Motor neuron (in vitro differentiated cells): Measurements from ENCODE around the gene NDUFAF8. TPM values are rescaled to one million over a fixed set of nuclear protein-coding genes. Genes with fewer than 3 reads are reported as not detected.

Experiments
- ATAC-seq, 8 experiments: fragments of 200-7000 bp; cut with Tn5 transposase; replicated peaks in 6 of 8; 2 replicates each; pipeline ENCODE4 v1.8.0; 2021; ENCODE audit warnings: mild to moderate bottlenecking in 8 of 8, moderate library complexity in 8 of 8
- H3K27ac ChIP-seq, 2 donors: fragments of 250-450 bp; sonication (Bioruptor Pico); 2 replicates each; pipeline ENCODE4 v1.9.0; 2021; ENCODE audit warnings: antibody characterized with exemption in 2 of 2, mild to moderate bottlenecking in 2 of 2, moderate library complexity in 1 of 2
- H3K4me1 ChIP-seq, 2 donors: fragments of 250-450 bp; sonication (Bioruptor Pico); replicated peaks in 1 of 2; 2 replicates each; pipeline ENCODE4 v1.6.1; 2021; ENCODE audit warnings: antibody characterized with exemption in 2 of 2, mild to moderate bottlenecking in 2 of 2, moderate library complexity in 1 of 2
- H3K4me3 ChIP-seq, 5 donors: fragments of 250-450 bp; sonication (Bioruptor Pico); 2 replicates each; pipeline ENCODE4 v1.9.0; 2021; ENCODE audit warnings: antibody characterized with exemption in 5 of 5, mild to moderate bottlenecking in 5 of 5, moderate library complexity in 4 of 5
- WGBS, 10 experiments: fragments of 450-650 bp; shearing (Covaris generic); methylation state at CpG; one replicate each; pipeline ENCODE4 v1.0.0; 2022; 5-methylcytosine and 5-hydroxymethylcytosine counted together
- in situ Hi-C, 9 experiments: fragments of 400-800 bp; cut with MboI; loops; one replicate each; pipeline ENCODE4 v1.15.0; 2021; ENCODE audit warnings: low sequenced_read_pairs in 9 of 9, low pct_unique_long_range_greater_than_20kb in 2 of 9; ENCODE audit not compliant: unreplicated experiment in 9 of 9
- total RNA-seq, 8 experiments: library from RNA; unstranded; fragments of 300-600 nt; gene quantifications; 2 replicates each; pipeline versions ENCODE4 v1.2.3 to v1.2.4, GENCODE V29; 2022

NDUFAF8 gene
- total RNA-seq, 8 experiments from 2014 or later = 23.9 to 200 (median 94.8) TPM

DNA sequence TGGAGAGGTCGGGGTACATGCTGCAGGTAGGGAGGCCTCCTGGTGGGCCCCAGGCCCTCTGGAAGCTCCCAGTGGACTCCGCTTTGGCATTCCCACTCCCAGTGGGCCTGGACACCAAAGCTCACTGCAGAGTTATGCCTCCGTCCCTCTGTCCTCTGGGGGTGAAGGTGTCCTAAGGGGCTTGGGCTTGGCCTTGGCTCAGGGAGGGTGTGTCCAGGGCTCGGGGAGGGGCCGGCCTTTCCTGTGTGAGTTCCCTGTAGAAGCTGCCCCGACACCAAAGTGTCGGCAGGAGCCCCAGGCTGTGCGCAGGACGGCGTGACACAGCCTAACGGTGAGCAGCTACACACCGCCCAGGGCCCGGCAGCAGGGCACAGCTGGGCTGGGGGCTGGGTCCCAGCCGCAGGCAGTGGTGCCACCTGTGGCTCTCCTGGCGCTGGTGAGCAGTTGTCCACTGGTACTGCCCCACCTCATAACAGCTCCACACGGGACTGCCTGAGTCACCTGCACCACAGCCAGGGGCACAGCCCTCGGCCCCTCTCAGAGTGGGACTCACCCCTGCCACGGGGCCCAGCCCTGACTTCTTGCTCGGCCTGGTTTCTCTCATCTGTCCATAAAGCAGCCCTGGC, 6.4 kb upstream of the NDUFAF8 start:
- peak in 3 of 8 experiments; percentile 3 to 22 (median 3) for ATAC-seq
- no peak overlapping the region for H3K27ac ChIP-seq
- no peak overlapping the region for H3K4me3 ChIP-seq
- peaks cover under 1 to 2% of the 10 kb centered on the region in 2 donors for H3K4me1 ChIP-seq
- in situ Hi-C loops = loop anchor here in 1 of 9 experiments (25.0 kb wide), 1 partner anchor 220 kb away; no protein-coding TSS in a partner anchor
- 100% methylated on average over 1 of the region's 19 CpGs; no CpG with 5 or more reads in 9 of the 10 experiments for WGBS, 10 experiments

DNA sequence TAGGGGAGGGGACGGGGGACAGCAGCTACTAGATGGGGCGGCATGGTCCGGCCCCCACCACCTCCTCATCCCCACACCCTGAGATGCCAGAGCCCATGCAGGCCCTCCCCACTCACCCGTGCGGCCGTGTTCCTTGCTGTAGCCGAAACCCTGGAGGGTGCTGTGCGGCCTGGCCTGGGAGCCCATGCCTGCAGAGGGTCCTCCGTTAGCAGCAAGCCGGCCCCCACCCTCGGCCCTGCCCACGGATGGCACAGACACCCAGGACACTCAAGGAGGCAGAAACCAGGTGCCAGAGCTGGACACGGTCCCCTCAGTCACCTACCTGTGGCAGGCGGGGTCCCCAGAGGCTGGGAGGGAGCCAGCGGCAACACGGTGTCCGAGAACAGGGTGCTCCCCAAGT, 5.8 kb upstream of the NDUFAF8 start:
- WGBS, 10 experiments = 80 to 100% methylated on average over 1 of the region's 17 CpGs; no CpG with 5 or more reads in 8 of the 10 experiments
- Histone ChIP-seq H3K27ac (no peak overlapping the region), H3K4me1 (peaks cover 3 to 6% of the 10 kb centered on the region in 2 donors), H3K4me3 (no peak overlapping the region)
- in situ Hi-C loops = loop anchor here in 1 of 9 experiments (25.0 kb wide), 1 partner anchor 221 kb away; no protein-coding TSS in a partner anchor
- peak in 2 of 8 experiments; percentile 1 to 3 for ATAC-seq

DNA sequence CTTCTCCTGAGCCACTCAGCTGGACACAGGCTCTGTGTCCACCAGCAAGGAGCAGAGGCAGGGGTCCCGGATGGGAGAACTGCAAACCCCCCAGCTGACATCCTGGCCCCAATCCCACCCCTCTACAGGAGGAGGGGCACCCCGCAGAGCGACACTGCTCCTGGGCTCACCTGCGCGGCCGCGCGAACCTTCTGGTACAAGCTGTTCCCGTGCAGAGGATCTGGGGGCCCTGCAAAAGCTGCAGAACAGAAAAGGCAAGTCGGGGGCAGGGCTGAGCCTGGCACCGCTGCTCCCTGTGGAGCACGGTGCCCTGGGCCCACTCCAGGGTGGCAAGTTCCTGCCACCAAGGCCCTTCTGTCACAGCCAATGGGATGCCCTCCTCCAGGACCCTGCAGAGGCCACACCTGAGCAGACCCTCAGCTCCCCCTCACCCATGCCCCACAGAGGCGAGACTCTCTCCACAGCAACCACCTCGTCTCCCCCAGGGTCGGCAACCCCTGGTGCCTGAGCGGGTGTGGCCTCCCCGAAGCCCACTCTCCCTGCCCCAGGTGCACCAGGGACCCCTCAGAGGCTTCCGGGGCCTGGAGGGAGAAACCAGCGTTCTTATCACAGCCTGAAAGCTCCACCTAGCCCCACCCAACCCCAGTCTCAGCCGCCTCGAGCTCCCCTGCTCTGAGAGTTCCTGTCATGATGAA, 5.2 kb upstream of the NDUFAF8 start:
- Histone ChIP-seq H3K4me3 (no peak overlapping the region), H3K27ac (no peak overlapping the region), H3K4me1 (peaks cover 3 to 6% of the 10 kb centered on the region in 2 donors)
- ATAC-seq = no peak
- in situ Hi-C loops = loop anchor here in 1 of 9 experiments (25.0 kb wide), 1 partner anchor 222 kb away; no protein-coding TSS in a partner anchor
- 90% methylated on average over 6 of the region's 21 CpGs; no CpG with 5 or more reads in 9 of the 10 experiments for WGBS, 10 experiments

GRCh38 chr17:81234506-81234855, 4.6 kb upstream of the NDUFAF8 start:
- ATAC-seq = no peak
- in situ Hi-C loops = loop anchor here in 1 of 9 experiments (25.0 kb wide), 1 partner anchor 222 kb away; no protein-coding TSS in a partner anchor
- WGBS, 10 experiments = 60 to 100% (median 79%) methylated on average over 1 to 8 of the region's 13 CpGs; no CpG with 5 or more reads in 6 of the 10 experiments
- peaks cover 3 to 6% of the 10 kb centered on the region in 2 donors for H3K4me1 ChIP-seq
- H3K27ac ChIP-seq = no peak overlapping the region
- no peak overlapping the region for H3K4me3 ChIP-seq

DNA sequence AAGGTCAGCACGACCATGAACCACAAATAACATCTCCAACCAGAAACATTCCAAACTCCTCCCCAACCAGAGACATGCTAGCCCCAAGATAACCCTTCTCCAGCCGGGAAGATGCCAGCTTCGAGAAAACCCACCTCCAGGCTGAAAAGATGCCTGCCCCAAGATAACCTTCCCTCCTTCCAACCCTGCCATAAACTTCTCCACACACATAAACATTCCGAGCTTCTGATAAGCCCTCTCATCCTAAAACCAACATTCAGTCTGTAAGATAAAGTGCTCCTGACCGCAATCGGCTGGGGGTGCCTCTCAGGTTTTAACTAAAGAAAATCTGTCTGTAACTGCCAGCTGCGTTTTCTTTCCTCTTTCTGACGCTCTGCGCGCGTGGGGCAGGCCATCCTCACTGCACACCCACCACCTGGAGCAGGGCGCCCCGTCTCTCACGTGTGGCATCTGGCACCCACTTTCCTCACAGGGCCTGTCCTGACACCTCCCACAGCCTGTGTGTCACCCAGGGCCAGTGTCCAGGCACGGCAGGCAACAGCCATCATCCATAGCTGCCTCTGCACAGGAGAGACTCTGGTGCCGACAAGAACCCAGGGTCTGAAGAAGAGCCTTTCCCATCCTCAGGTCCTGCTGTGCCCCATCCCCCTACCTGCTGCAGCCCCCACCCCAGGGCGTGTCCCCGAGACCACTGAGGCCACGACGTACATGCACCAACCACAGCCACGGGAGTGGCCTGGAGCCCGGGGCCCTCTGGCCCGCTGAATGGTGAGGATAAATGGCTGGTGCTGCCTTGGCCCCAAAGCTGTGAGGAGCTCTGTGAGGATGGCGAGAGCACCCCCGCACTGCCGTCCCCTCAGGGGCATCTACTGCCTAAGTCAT, 3.9 kb upstream of the NDUFAF8 start:
- no peak for ATAC-seq
- no peak overlapping the region for H3K27ac ChIP-seq
- in situ Hi-C loops = loop anchor here in 1 of 9 experiments (25.0 kb wide), 1 partner anchor 223 kb away; no protein-coding TSS in a partner anchor
- no peak overlapping the region for H3K4me3 ChIP-seq
- 72 to 96% (median 86%) methylated on average over 3 to 7 of the region's 26 CpGs; no CpG with 5 or more reads in 4 of the 10 experiments for WGBS, 10 experiments
- H3K4me1 ChIP-seq = peaks cover 3 to 8% of the 10 kb centered on the region in 2 donors

- Histone ChIP-seq H3K4me3 (no peak overlapping the region), H3K27ac (no peak overlapping the region), H3K4me1 (peaks cover 3 to 11% of the 10 kb centered on the region in 2 donors)
- 100% methylated on average over 1 of the region's 32 CpGs; no CpG with 5 or more reads in 9 of the 10 experiments for WGBS, 10 experiments
- no peak for ATAC-seq
- in situ Hi-C loops = loop anchor here in 1 of 9 experiments (25.0 kb wide), 1 partner anchor 224 kb away; no protein-coding TSS in a partner anchor
Observed at GRCh38 chr17:81235822-81236740, 3.0 kb upstream of the NDUFAF8 start.

DNA sequence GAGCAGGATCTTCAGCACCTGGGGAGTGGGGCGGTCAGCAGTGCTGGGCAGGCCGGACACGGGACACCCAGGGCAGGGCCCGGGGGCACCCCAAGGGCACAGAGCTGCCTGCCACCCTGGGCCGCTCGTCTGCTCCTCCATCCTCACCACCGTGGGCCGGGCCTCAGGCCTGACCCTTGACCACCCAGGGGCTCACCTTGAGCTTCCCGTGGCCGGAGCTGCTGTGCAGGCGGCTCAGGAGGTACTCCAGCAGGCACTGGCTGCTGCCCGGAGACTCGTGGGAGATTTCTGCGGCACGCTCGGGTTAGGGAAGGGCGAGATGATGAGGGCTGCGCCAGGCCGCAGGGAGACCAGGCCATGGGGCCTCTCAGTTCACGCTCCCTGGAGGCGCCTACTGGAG, 2.3 kb upstream of the NDUFAF8 start:
- in situ Hi-C loops = loop anchor here in 1 of 9 experiments (25.0 kb wide), 1 partner anchor 224 kb away; no protein-coding TSS in a partner anchor
- H3K4me3 ChIP-seq = no peak overlapping the region
- H3K4me1 ChIP-seq = peaks cover 3 to 11% of the 10 kb centered on the region in 2 donors
- no peak for ATAC-seq
- 90 to 100% (median 100%) methylated on average over 2 to 4 of the region's 21 CpGs; no CpG with 5 or more reads in 7 of the 10 experiments for WGBS, 10 experiments
- H3K27ac ChIP-seq = no peak overlapping the region

- in situ Hi-C loops = loop anchor here in 1 of 9 experiments (25.0 kb wide), 1 partner anchor 226 kb away; no protein-coding TSS in a partner anchor
- peaks cover 3 to 11% of the 10 kb centered on the region in 2 donors for H3K4me1 ChIP-seq
- peak overlapping the region; percentile 62 to 97 (median 94) for H3K4me3 ChIP-seq
- 17 to 95% (median 63%) methylated on average over 2 to 22 of the region's 36 CpGs; no CpG with 5 or more reads in 2 of the 10 experiments for WGBS, 10 experiments
- no peak for ATAC-seq
- no peak overlapping the region for H3K27ac ChIP-seq
Observed at GRCh38 chr17:81237591-81238489, 1.3 kb upstream of the NDUFAF8 start.

- ATAC-seq = no peak
- 0% methylated on average over 2 to 7 of the region's 26 CpGs; no CpG with 5 or more reads in 5 of the 10 experiments for WGBS, 10 experiments
- peak overlapping the region; percentile 62 to 97 (median 94) for H3K4me3 ChIP-seq
- no peak overlapping the region for H3K27ac ChIP-seq
- H3K4me1 ChIP-seq = peaks cover 3 to 11% of the 10 kb centered on the region in 2 donors
- in situ Hi-C loops = loop anchor here in 1 of 9 experiments (25.0 kb wide), 1 partner anchor 226 kb away; no protein-coding TSS in a partner anchor
Observed at GRCh38 chr17:81238490-81238814, 666 bp upstream of the NDUFAF8 start.

- ATAC-seq = peak in 1 of 8 experiments; percentile 0
- in situ Hi-C loops = loop anchor here in 1 of 9 experiments (25.0 kb wide), 1 partner anchor 228 kb away; no protein-coding TSS in a partner anchor
- Histone ChIP-seq H3K4me1 (peaks cover 3 to 11% of the 10 kb centered on the region in 2 donors), H3K4me3 (peak overlapping the region; percentile 62 to 97 (median 94)), H3K27ac (peak overlapping the region; percentile 81 to 90)
- 0 to 76% (median 60%) methylated on average over 1 to 11 of the region's 37 CpGs; no CpG with 5 or more reads in 3 of the 10 experiments for WGBS, 10 experiments
Observed at GRCh38 chr17:81239714-81240555, 817 bp downstream of the NDUFAF8 start.
